ENCODE data around the gene RHBDD1. TPM values are rescaled to one million over a fixed set of nuclear protein-coding genes. Genes with fewer than 3 reads are reported as not detected.
"Not testable (repeated sequence)": the region's sequence is repeated elsewhere in the genome, so short reads cannot be mapped to it uniquely, and the experiment has no call there.

The RHBDD1 gene
- total RNA-seq, 4 donors from 2014 or later = 12.1 to 21.6 (median 19.3) TPM

DNA sequence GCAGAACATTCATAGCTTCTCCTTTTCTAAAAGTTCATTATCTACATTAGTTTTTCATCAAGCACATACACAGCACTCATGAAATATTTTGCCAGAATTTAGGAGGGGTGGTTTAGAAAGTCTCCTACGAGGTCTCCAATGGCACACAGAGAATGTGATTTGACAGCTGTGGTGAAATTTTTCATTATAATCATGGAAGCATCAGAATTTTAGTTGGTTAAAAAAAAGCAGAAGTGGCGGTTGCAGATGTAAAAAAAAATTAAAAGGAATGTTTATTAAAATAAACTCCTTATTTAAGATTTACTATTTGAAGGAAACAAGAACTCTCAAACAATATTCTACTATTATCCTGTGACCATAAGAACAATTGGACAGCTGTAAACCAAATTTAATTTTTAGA lies 10.8 kb upstream of the RHBDD1 start:
- TF ChIP-seq, protein P1, sequence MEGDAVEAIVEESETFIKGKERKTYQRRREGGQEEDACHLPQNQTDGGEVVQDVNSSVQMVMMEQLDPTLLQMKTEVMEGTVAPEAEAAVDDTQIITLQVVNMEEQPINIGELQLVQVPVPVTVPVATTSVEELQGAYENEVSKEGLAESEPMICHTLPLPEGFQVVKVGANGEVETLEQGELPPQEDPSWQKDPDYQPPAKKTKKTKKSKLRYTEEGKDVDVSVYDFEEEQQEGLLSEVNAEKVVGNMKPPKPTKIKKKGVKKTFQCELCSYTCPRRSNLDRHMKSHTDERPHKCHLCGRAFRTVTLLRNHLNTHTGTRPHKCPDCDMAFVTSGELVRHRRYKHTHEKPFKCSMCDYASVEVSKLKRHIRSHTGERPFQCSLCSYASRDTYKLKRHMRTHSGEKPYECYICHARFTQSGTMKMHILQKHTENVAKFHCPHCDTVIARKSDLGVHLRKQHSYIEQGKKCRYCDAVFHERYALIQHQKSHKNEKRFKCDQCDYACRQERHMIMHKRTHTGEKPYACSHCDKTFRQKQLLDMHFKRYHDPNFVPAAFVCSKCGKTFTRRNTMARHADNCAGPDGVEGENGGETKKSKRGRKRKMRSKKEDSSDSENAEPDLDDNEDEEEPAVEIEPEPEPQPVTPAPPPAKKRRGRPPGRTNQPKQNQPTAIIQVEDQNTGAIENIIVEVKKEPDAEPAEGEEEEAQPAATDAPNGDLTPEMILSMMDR (IDR thresholded peaks at IDR 0.05) = no peak
- ATAC-seq (ENCODE audit: low FRiP score) (no peak), DNase-seq (ENCODE audit: low spot score) (no peak)

DNA sequence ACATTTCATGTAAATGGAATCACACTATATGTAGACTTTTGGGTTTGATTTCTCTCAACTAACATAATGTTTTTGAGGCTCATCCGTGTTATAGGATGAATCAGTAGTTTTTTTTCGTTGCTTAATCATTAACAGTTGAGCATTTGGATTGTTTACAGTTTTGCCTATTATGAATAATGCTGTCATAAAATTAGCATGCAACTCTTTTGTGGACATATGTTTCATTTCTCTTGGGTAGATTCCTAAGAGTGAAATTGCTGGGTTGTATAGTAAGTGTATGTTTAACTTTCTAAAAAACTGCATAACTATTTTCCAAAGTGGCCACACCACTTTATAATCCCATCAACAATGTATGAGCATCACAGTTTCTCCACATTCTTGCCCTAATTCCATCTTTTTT lies 7.7 kb upstream of the RHBDD1 start:
- ATAC-seq (ENCODE audit: low FRiP score) (no peak), DNase-seq (ENCODE audit: low spot score) (no peak)
- TF ChIP-seq, protein P1 (IDR thresholded peaks at IDR 0.05) = no peak

DNA sequence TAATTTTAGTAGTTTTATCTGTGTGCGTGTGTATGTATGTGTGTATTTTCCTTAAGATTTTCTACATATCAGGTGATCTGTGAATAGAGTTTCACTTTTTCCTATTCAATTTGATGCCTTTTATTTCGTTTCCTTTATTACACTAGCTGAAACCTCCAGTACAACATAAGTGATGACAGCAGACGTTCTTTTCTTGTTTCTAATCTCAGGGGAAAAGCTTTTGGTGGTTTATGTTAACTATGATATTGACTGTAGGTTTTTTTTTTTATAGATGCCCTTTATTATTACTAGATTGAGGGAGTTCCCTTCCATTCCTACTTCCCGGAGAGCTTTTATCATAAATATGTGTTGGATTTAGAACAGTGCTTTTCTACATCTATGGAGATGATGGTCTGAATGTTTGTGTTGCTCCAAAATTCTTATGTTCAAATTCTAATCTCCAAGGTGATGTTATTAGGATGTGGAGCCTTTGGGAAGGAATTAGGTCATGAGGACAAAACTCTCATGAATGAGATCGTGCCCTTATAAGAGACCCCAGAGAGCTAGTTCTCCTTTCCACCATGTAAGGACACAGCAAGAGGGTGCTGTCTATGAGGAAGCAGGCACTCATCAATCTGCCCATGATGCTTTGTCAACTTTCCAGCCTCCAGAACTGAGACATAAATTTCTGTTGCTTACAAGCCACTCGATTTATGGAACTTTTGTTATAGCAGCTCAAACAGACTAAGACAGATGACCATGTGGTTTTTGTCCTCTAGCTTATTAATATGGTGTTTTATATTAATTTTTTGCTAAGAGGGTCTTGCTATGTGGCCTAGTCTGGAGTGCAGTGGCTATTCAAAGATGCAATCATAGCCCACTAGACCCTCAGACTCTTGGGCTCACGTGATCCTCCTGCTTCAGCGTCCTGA lies 5.9 kb upstream of the RHBDD1 start:
- no peak for DNase-seq (ENCODE audit: low spot score)
- no peak for ATAC-seq (ENCODE audit: low FRiP score)
- TF ChIP-seq, protein P1 (IDR thresholded peaks at IDR 0.05) = no peak

DNA sequence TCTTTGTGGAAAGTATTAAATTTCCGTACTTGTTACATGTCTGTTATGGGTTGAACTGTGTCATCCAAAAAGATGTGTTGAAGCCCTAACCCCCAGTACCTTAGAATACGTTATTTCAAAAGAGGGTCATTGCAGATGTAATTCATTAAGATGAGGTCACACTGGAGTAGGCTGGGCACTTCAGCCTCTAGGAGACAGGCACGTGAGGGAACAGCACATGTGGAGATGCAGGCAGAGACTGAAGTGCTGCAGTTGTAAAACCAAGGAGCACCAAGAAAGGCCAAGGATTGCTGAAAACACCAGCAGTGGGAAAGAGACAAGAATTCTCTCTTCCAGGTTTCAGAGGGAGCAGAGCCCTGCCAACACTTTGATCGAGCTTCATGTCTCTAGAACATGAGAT lies 4.6 kb upstream of the RHBDD1 start:
- DNase-seq (ENCODE audit: low spot score) (no peak), ATAC-seq (ENCODE audit: low FRiP score) (no peak)
- TF ChIP-seq, protein P1 (IDR thresholded peaks at IDR 0.05) = no peak

DNA sequence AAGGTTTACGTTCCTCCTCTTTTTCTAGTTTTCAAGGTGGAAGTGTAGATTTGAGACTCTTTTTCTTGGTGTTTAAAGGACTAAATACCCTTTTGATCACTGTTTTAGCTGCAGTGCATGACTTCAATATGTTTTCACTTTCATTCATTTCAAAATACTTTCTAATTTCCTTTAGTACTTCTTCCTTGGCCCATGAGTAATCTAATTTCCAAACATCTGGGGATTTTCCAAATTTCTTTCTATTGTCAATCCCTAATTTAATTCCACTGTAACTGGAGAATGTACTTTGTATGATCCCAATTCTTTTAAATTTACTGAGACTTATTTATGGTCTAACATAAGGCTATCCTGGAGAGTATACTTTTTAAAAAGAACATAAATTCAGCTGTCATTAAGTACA lies 3.8 kb upstream of the RHBDD1 start:
- TF ChIP-seq, protein P1 (IDR thresholded peaks at IDR 0.05) = no peak
- no peak for ATAC-seq (ENCODE audit: low FRiP score)
- no peak for DNase-seq (ENCODE audit: low spot score)

DNA sequence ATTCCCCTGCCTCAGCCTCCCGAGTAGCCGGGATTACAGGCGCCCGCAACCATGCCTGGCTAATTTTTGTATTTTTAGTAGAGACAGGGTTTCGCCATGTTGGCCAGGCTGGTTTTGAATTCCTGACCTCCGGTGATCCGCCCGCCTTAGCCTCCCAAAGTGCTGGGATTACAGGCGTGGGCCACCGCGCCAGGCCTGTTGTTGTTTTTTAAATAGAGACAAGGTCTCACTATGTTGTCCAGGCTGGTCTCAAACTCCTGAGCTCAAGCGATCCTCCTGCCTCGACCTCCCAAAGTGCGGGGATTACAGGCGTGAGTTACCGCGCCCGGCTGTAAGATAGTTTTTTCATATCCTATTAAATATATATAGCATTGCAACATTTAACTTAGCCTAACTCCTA lies 974 bp upstream of the RHBDD1 start:
- ATAC-seq (ENCODE audit: low FRiP score); DNase-seq (ENCODE audit: low spot score): not testable (repeated sequence)

DNA sequence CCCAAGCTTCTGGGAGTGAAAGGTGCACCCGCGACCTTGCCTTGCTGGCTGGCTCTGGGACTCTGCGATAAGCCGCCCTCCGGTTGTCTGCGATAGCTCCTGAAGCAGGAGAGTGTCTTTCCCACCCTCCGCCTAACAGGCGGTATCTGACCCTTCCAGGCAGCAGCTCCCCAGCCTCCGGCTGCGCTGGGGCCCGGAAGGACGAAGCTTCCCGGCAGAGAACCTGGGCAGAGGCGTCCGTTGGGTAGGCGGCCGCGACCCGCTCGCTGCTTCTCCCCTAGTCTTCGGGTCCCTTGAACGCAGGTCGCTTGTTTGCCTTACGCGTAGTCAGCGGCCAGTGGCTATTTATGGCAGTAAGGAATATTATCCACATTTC lies 446 bp upstream of the RHBDD1 start:
- peak; percentile 46 for ATAC-seq (ENCODE audit: low FRiP score)

More for the DNA sequence above, 446 bp upstream of the RHBDD1 start:
- no peak for DNase-seq (ENCODE audit: low spot score)
- TF ChIP-seq, protein P1 (IDR thresholded peaks at IDR 0.05) = no peak

Data from omental fat pad (tissue), 4 donors.